ENCODE results near the gene FUT7.

FUT7 gene

GRCh38 chr9:137057545-137057944 lies 25.7 kb upstream of the FUT7 start:
- Histone ChIP-seq H3K27ac (no peak overlapping the region), H3K4me3 (no peak overlapping the region)
- TF ChIP-seq CTCF (IDR thresholded peaks at IDR 0.05), result no peak
- DNase-seq (ENCODE audit: low spot score), result no peak

GRCh38 chr9:137056739-137057415 lies 25.0 kb upstream of the FUT7 start:
- TF ChIP-seq CTCF (IDR thresholded peaks at IDR 0.05), result no peak
- H3K27ac ChIP-seq, result no peak overlapping the region
- DNase-seq (ENCODE audit: low spot score), result no peak

GRCh38 chr9:137055385-137056364 lies 23.8 kb upstream of the FUT7 start:
- DNase-seq (ENCODE audit: low spot score), result no peak
- Histone ChIP-seq H3K27ac (peak overlapping the region in 1 of 2 donors; percentile 37), H3K4me3 (no peak overlapping the region)
- TF ChIP-seq CTCF (IDR thresholded peaks at IDR 0.05), result no peak

More at GRCh38 chr9:137056739-137057415, 25.0 kb upstream of the FUT7 start:
- no peak overlapping the region for H3K4me3 ChIP-seq

- no peak overlapping the region for H3K4me3 ChIP-seq
- DNase-seq (ENCODE audit: low spot score), result no peak
- no peak for TF ChIP-seq CTCF (IDR thresholded peaks at IDR 0.05)
These were observed 23.1 kb upstream of the FUT7 start for GRCh38 chr9:137054932-137055384.

GRCh38 chr9:137053944-137054931 lies 22.4 kb upstream of the FUT7 start, which contains the start of gene ENTPD2:
Gene ENTPD2, minus strand, starts transcription at chr9:137054061. Its CDS starts 64 bp downstream, at chr9:137053997.
- Histone ChIP-seq H3K4me3 (peak within 1 kb of the TSS; percentile 66), H3K27ac (peak within 1 kb of the TSS in 1 of 2 donors; percentile 54)
- TF ChIP-seq CTCF (IDR thresholded peaks at IDR 0.05), result no peak
- DNase-seq (ENCODE audit: low spot score), result no peak

More at GRCh38 chr9:137054932-137055384, 23.1 kb upstream of the FUT7 start:
- peak overlapping the region in 1 of 2 donors; percentile 37 for H3K27ac ChIP-seq
